Osteoblast (primary cell): ENCODE results near the gene CYP2C9. TPM values are rescaled to one million over a fixed set of nuclear protein-coding genes. Genes with fewer than 3 reads are reported as not detected.
"Not testable (repeated sequence)": the region's sequence is repeated elsewhere in the genome, so short reads cannot be mapped to it uniquely, and the experiment has no call there.

ENCODE experiments used
- DNase-seq: peaks from one replicate; pipeline ENCODE4 v3.0.0; 2011; ENCODE audit warnings: low spot score, mixed read lengths; ENCODE audit not compliant: insufficient read length; ENCODE audit errors: missing footprints
- H2AFZ ChIP-seq: 2 replicates; pipeline ENCODE4 v1.6.0; 2011; ENCODE audit warnings: mild to moderate bottlenecking, low read length
- H3K27ac ChIP-seq: 2 replicates; pipeline ENCODE4 v1.5.1; 2011; ENCODE audit warnings: mild to moderate bottlenecking, low read depth, low read length, moderate library complexity
- H3K27me3 ChIP-seq: 2 replicates; pipeline ENCODE4 v1.6.0; 2012; ENCODE audit warnings: mild to moderate bottlenecking, control low read depth, inconsistent platforms, low read length, moderate library complexity; ENCODE audit not compliant: insufficient read depth
- H3K36me3 ChIP-seq: 2 replicates; pipeline ENCODE4 v1.5.1; 2011; ENCODE audit warnings: mild to moderate bottlenecking, low read length, control low read depth, moderate library complexity; ENCODE audit not compliant: insufficient read depth
- H3K4me1 ChIP-seq: 2 replicates; pipeline ENCODE4 v1.5.1; 2011; ENCODE audit warnings: mild to moderate bottlenecking, low read length, control low read depth, moderate library complexity; ENCODE audit not compliant: insufficient read depth
- H3K4me2 ChIP-seq: 2 replicates; pipeline ENCODE4 v1.6.0; 2011; ENCODE audit warnings: mild to moderate bottlenecking, low read length; ENCODE audit not compliant: insufficient read depth
- H3K4me3 ChIP-seq: fragments of 200-600 bp; sonication (generic); 3 replicates; pipeline ENCODE4 v1.5.1; 2012; ENCODE audit warnings: mild to moderate bottlenecking, low read length, inconsistent platforms; ENCODE audit not compliant: insufficient read depth
- H3K79me2 ChIP-seq: 2 replicates; pipeline ENCODE4 v1.6.0; 2012; ENCODE audit warnings: mild to moderate bottlenecking, low read length, control low read depth, inconsistent platforms; ENCODE audit not compliant: insufficient read depth
- H3K9me3 ChIP-seq: 2 replicates; pipeline ENCODE4 v1.5.1; 2011; ENCODE audit warnings: low read depth, low read length, control low read depth
- H4K20me1 ChIP-seq: 2 replicates; pipeline ENCODE4 v1.6.0; 2012; ENCODE audit warnings: mild to moderate bottlenecking, low read length, control low read depth; ENCODE audit not compliant: insufficient read depth
- total RNA-seq: library from RNA; depleted of rRNA; stranded (reverse); fragments of >200 nt; gene quantifications from 2 replicates; pipeline ENCODE4 v1.2.3, GENCODE V29; 2012
- TF ChIP-seq, protein P1 (sequence below): IDR thresholded peaks from 2 replicates; pipeline ENCODE4 v1.5.1; 2011; ENCODE audit warnings: mild to moderate bottlenecking, low read depth, low read length, moderate library complexity; ENCODE audit errors: extremely low read depth

CYP2C9 gene
- total RNA-seq, 1 donor, result not detected

DNA sequence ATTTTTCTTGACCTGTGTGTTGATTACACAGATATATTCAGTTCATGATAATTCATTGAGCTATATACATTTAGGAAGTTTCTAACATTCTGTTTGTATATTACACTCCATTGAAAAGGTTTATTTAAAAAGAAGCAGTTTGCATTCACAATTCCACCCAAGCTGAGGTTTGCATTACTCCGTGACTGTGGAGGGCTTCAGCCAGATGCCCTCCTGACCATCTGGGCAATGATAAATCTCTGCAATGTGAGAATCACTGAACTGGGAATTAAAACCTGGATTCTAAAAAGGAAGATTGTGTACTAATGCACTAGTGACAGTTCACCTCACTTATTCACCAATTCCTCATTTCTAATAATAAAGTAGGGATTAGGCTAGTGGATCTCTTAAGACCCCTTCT, 36.4 kb upstream of the CYP2C9 start:
- Histone ChIP-seq H3K27ac (no peak overlapping the region), H3K4me1 (no peaks in the 10 kb centered on the region), H3K36me3 (no peaks in the 10 kb centered on the region), H3K4me2 (no peak overlapping the region), H4K20me1 (no peaks in the 10 kb centered on the region), H2AFZ (no peak overlapping the region), H3K79me2 (no peaks in the 10 kb centered on the region), H3K9me3 (no peaks in the 10 kb centered on the region), H3K27me3 (no peaks in the 10 kb centered on the region), H3K4me3 (no peak overlapping the region)
- DNase-seq, result no peak
- TF ChIP-seq, protein P1, sequence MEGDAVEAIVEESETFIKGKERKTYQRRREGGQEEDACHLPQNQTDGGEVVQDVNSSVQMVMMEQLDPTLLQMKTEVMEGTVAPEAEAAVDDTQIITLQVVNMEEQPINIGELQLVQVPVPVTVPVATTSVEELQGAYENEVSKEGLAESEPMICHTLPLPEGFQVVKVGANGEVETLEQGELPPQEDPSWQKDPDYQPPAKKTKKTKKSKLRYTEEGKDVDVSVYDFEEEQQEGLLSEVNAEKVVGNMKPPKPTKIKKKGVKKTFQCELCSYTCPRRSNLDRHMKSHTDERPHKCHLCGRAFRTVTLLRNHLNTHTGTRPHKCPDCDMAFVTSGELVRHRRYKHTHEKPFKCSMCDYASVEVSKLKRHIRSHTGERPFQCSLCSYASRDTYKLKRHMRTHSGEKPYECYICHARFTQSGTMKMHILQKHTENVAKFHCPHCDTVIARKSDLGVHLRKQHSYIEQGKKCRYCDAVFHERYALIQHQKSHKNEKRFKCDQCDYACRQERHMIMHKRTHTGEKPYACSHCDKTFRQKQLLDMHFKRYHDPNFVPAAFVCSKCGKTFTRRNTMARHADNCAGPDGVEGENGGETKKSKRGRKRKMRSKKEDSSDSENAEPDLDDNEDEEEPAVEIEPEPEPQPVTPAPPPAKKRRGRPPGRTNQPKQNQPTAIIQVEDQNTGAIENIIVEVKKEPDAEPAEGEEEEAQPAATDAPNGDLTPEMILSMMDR, result no peak

DNA sequence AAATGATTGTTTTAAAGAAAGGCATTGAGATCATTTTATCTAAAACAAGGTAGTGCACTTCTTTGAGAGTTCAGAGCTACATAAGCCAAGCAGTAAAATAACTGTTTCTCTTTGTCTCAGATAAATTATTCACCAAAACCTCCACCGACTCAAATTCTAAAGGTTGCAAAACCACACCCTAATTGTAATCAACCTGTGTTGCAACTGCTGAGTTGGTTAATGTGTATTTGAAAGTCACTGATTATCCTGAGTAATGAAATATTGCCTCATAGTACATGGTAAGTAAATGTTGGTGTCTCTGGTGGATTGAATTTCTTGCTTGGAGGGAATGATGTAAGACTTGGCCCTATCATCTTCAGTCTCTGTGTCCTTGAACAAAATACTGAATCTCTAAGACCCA, 35.9 kb upstream of the CYP2C9 start:
- Histone ChIP-seq H3K4me3 (no peak overlapping the region), H3K79me2 (no peaks in the 10 kb centered on the region), H3K4me2 (no peak overlapping the region), H4K20me1 (no peaks in the 10 kb centered on the region), H3K4me1 (no peaks in the 10 kb centered on the region), H3K27ac (no peak overlapping the region), H3K27me3 (no peaks in the 10 kb centered on the region), H3K9me3 (no peaks in the 10 kb centered on the region), H2AFZ (no peak overlapping the region), H3K36me3 (no peaks in the 10 kb centered on the region)
- TF ChIP-seq, protein P1, result no peak
- DNase-seq, result no peak

DNA sequence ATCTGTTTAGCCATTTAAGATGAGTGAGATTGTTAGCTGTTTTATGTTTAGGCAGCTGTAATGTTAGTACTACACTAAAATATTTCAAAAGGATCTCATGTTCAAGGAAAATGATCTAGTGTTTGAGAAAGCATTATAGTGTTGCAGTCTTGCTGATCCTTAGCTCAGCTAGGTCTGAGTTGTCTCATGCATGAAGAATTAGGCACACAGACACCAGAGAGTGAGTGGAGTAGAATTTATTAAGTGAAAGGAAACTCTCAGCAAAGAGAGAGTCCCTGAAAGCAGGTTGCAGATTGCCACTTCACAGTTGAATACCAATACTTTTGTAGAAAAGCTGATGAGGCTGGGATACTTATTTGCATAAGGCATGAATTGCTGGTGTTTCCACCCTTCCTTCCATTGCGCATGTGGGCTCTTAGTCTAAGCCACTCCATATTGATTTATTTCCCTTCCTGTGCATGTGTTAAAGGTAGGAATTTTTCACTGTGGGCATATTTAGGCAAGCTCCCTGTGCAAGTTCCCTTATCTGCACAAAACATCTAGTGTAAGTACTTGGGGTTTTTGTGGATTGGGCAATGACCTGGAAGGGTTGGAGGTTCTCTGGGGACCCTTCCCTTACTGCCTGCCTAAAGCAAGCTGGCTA, 33.8 kb upstream of the CYP2C9 start:
- H3K9me3 ChIP-seq, H3K27me3 ChIP-seq, H3K4me2 ChIP-seq, H2AFZ ChIP-seq, H4K20me1 ChIP-seq, H3K4me1 ChIP-seq, DNase-seq, H3K36me3 ChIP-seq, H3K79me2 ChIP-seq, H3K27ac ChIP-seq, H3K4me3 ChIP-seq: not testable (repeated sequence)

DNA sequence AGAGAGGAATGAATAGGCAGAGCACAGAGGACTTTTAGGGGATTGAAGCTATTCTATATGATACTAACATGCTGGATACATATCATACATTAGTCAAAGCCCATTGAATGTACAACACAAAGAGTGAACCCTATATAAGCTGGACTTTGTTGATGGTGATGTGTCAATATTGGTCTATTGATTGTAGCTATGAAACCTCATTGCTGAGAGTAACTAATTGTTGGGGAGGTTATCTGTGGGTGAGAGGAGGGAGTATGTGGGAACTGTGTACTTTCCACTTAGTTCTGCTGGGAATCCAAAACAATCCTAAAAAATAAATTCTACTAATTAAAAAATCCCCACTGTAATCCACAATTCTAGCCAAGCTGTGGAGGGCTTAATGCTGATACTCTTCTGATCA, 22.0 kb upstream of the CYP2C9 start:
- no peaks in the 10 kb centered on the region for H4K20me1 ChIP-seq
- no peak overlapping the region for H3K4me3 ChIP-seq
- H3K4me2 ChIP-seq, result no peak overlapping the region
- H3K27ac ChIP-seq, result no peak overlapping the region
- H3K27me3 ChIP-seq, result no peaks in the 10 kb centered on the region
- H3K36me3 ChIP-seq, result no peaks in the 10 kb centered on the region
- no peaks in the 10 kb centered on the region for H3K4me1 ChIP-seq
- H3K9me3 ChIP-seq, result no peaks in the 10 kb centered on the region
- no peaks in the 10 kb centered on the region for H3K79me2 ChIP-seq
- DNase-seq, result no peak
- TF ChIP-seq, protein P1, result no peak
- no peak overlapping the region for H2AFZ ChIP-seq
